Left ventricle myocardium inferior (tissue), 1 donor: Measurements from ENCODE around the gene CAPS. TPM values are rescaled to one million over a fixed set of nuclear protein-coding genes. Genes with fewer than 3 reads are reported as not detected.

ENCODE experiments used
- DNase-seq: peaks from one replicate; pipeline ENCODE4 v3.0.0-alpha.2; 2020
- H3K27ac ChIP-seq: fragments of 200-600 bp; replicated peaks from 2 replicates; pipeline ENCODE4 v1.8.0; 2021
- H3K27me3 ChIP-seq: fragments of 200-600 bp; 2 replicates; pipeline ENCODE4 v1.8.0; 2021; ENCODE audit warnings: low read depth
- H3K36me3 ChIP-seq: fragments of 200-600 bp; 2 replicates; pipeline ENCODE4 v1.8.0; 2021
- H3K4me1 ChIP-seq: fragments of 200-600 bp; 2 replicates; pipeline ENCODE4 v1.8.0; 2021
- H3K4me3 ChIP-seq: fragments of 200-600 bp; 2 replicates; pipeline ENCODE4 v1.8.0; 2021; ENCODE audit warnings: mild to moderate bottlenecking, moderate library complexity
- H3K9me3 ChIP-seq: fragments of 200-600 bp; replicated peaks from 2 replicates; pipeline ENCODE4 v1.8.0; 2021
- CTCF ChIP-seq: fragments of 200-600 bp; IDR thresholded peaks from 2 replicates; pipeline ENCODE4 v1.8.0; 2021; ENCODE audit warnings: antibody characterized with exemption, mild to moderate bottlenecking, borderline replicate concordance
- intact Hi-C: fragments of 100-400 bp; cut with micrococcal nuclease; formaldehyde crosslinking; loops from one replicate; pipeline ENCODE4 v1.11.0; 2022
- total RNA-seq: library from RNA; stranded (reverse); fragmentation: NEBNext Ultra II Directional; extraction: Animal tissue kit (Norgen Biotek cat#: 25700); gene quantifications from one replicate; pipeline ENCODE4 v1.2.1, GENCODE V29; 2021
- donor health status: DM: no; HTN: yes; CAD: no; lungs with severe emphysema.

The CAPS gene
- total RNA-seq, 1 donor from 2014 or later = 6.1 TPM

GRCh38 chr19:5954293-5954692 is 40.2 kb downstream of the CAPS start:
- H3K4me1 ChIP-seq = peaks cover 100% of the 10 kb centered on the region

GRCh38 chr19:5955636-5955935 is 41.5 kb downstream of the CAPS start:
- intact Hi-C loops = no loop called here
- no peak for DNase-seq
- peaks cover 100% of the 10 kb centered on the region for H3K4me1 ChIP-seq

More at GRCh38 chr19:5954293-5954692, 40.2 kb downstream of the CAPS start:
- intact Hi-C loops = no loop called here
- no peak for TF ChIP-seq CTCF
- no peaks in the 10 kb centered on the region for H3K9me3 ChIP-seq
- H3K4me3 ChIP-seq = peak overlapping the region; percentile 38
- peak overlapping the region; percentile 84 for H3K27ac ChIP-seq
- no peaks in the 10 kb centered on the region for H3K27me3 ChIP-seq
- H3K36me3 ChIP-seq = no peaks in the 10 kb centered on the region
- no peak for DNase-seq

DNA sequence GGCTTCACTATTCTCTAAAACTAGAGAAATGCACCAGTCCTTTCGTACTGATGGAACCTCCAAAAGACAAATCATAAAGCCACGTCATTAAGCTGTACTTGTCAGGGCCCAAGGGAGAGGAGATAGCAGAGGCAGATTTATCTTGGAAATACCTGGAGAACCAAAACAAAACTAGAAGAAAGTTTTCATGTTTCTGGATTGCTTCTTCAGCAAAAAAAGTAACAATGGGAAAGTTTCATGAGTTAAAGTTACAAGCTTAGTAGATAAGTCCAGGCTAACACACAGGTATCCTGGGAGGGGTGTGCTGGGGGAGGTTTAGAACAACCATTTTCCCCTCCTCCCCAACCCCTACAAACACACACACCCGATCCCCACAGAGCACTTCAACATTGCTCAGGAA is 42.3 kb downstream of the CAPS start:
- Histone ChIP-seq H3K36me3 (no peaks in the 10 kb centered on the region), H3K27me3 (no peaks in the 10 kb centered on the region), H3K4me1 (peaks cover 100% of the 10 kb centered on the region), H3K27ac (peak overlapping the region; percentile 84), H3K4me3 (no peak overlapping the region), H3K9me3 (no peaks in the 10 kb centered on the region)
- intact Hi-C loops = no loop called here
- DNase-seq = no peak
- TF ChIP-seq CTCF = no peak

More at GRCh38 chr19:5955636-5955935, 41.5 kb downstream of the CAPS start:
- no peaks in the 10 kb centered on the region for H3K27me3 ChIP-seq
- H3K9me3 ChIP-seq = no peaks in the 10 kb centered on the region
- no peak overlapping the region for H3K4me3 ChIP-seq
- peak overlapping the region; percentile 84 for H3K27ac ChIP-seq
- TF ChIP-seq CTCF = no peak
- H3K36me3 ChIP-seq = no peaks in the 10 kb centered on the region

- Histone ChIP-seq H3K4me3 (no peak overlapping the region), H3K36me3 (no peaks in the 10 kb centered on the region), H3K27ac (peak overlapping the region; percentile 84), H3K4me1 (peaks cover 100% of the 10 kb centered on the region), H3K27me3 (no peaks in the 10 kb centered on the region), H3K9me3 (no peaks in the 10 kb centered on the region)
- no peak for DNase-seq
- no peak for TF ChIP-seq CTCF
- intact Hi-C loops = no loop called here
Measured at GRCh38 chr19:5956728-5957127, 42.7 kb downstream of the CAPS start.

DNA sequence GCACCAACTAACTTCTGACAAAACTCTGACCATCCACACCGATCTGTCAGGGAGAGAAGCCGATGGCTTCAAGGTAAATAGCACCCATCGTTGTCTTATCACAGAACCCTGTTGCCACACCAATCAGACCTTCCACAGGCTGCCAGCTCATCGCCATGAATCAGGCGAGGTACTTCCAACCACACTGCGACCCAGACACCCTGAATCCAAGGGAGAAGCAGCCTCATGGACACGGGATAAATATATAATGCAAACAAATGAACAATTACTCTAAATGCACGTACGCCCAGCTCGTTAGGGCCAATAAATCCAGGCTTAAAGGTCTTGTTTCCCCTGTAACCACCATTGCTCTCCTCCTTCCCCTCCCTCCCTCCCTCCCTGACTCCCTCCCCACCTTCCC is 43.1 kb downstream of the CAPS start:
- H3K36me3 ChIP-seq = no peaks in the 10 kb centered on the region
- TF ChIP-seq CTCF = no peak
- peak overlapping the region; percentile 84 for H3K27ac ChIP-seq
- no peak overlapping the region for H3K4me3 ChIP-seq
- no peaks in the 10 kb centered on the region for H3K27me3 ChIP-seq
- no peaks in the 10 kb centered on the region for H3K9me3 ChIP-seq
- DNase-seq = no peak
- intact Hi-C loops = no loop called here
- peaks cover 100% of the 10 kb centered on the region for H3K4me1 ChIP-seq
